NT2/D1 (cell line): Measurements from ENCODE around the gene ATAD2B.

Source experiments
- SUZ12 ChIP-seq: IDR thresholded peaks from 2 replicates; pipeline ENCODE4 v1.6.1; 2011; ENCODE audit not compliant: insufficient read length, insufficient read depth; ENCODE audit errors: extremely low read depth
- YY1 ChIP-seq: IDR thresholded peaks from 2 replicates; pipeline ENCODE4 v1.6.1; 2011; ENCODE audit not compliant: insufficient read length, insufficient read depth
- ZNF274 ChIP-seq: IDR thresholded peaks from 2 replicates; pipeline ENCODE4 v1.6.1; 2011; ENCODE audit warnings: mild to moderate bottlenecking, low read depth, low read length

- TF ChIP-seq SUZ12 (no peak), ZNF274 (no peak), YY1 (no peak)
Observed at GRCh38 chr2:23836971-23837565, 89.9 kb downstream of the ATAD2B start.
